PC-3 (cell line): ENCODE measurements around the gene SLC30A7.
"Not testable (repeated sequence)": the region's sequence is repeated elsewhere in the genome, so short reads cannot be mapped to it uniquely, and the experiment has no call there.

Source experiments
- CTCF ChIP-seq: fragments of 300-600 bp; sonication (generic); conservative IDR thresholded peaks from 2 replicates; pipeline ENCODE4 v1.5.1; 2017; ENCODE audit warnings: antibody characterized with exemption, low read depth, mild to moderate bottlenecking, low read length
- EZH2 ChIP-seq: fragments of 300-600 bp; sonication (generic); IDR thresholded peaks from one replicate; pipeline ENCODE4 v1.6.1; 2017; ENCODE audit warnings: antibody characterized with exemption, mild to moderate bottlenecking, low read length; ENCODE audit not compliant: unreplicated experiment

DNA sequence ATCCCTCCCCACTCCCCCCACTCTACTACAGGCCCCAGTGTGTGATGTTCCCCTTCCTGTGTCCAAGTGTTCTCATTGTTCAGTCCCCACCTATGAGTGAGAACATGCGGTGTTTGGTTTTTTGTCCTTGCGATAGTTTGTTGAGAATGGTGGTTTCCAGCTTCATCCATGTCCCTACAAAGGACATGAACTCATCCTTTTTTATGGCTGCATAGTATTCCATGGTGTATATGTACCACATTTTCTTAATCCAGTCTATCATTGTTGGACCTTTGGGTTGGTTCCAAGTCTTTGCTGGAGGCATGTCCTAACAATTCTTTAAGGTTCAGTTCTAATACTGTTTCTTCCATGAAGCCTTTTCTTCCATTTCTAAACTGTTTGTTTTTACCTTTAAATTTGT lies 37.7 kb downstream of the SLC30A7 start:
- not testable (repeated sequence) for TF ChIP-seq CTCF, EZH2
